Stimulated activated naive B cell treated with anti-CD40 and anti-IgM and Interleukin-4, amounts not matched to agents 10 μg/mL and 1 μg/mL and 100 μg/mL, for 72 hours (primary cell): ENCODE data around the gene IGSF21.

ENCODE experiments used
- ATAC-seq, 2 donors: fragments of 150-1000 bp; cut with Tn5 transposase; replicated peaks; 2 replicates each; pipeline ENCODE4 v1.10.0; 2021; ENCODE audit warnings: moderate library complexity in 1 of 2
- DNase-seq: peaks from one replicate; pipeline ENCODE4 v3.0.0; 2021
- H3K27ac Mint-ChIP-seq: one replicate; pipeline ENCODE4 v1.8.0; 2022; ENCODE audit warnings: mild to moderate bottlenecking, mixed read lengths
- H3K27me3 Mint-ChIP-seq, 2 donors: one replicate each; pipeline ENCODE4 v1.8.0; 2022; ENCODE audit warnings: mixed read lengths in 2 of 2
- H3K36me3 Mint-ChIP-seq, 2 donors: one replicate each; pipeline ENCODE4 v1.8.0; 2022; ENCODE audit warnings: mixed read lengths in 2 of 2, mild to moderate bottlenecking in 1 of 2
- H3K4me1 Mint-ChIP-seq, 2 donors: one replicate each; pipeline ENCODE4 v1.8.0; 2022; ENCODE audit warnings: mixed read lengths in 2 of 2, mild to moderate bottlenecking in 1 of 2
- H3K4me3 Mint-ChIP-seq, 2 donors: one replicate each; pipeline ENCODE4 v1.8.0; 2022; ENCODE audit warnings: mild to moderate bottlenecking in 2 of 2, mixed read lengths in 2 of 2, moderate library complexity in 1 of 2
- H3K9me3 Mint-ChIP-seq, 2 donors: one replicate each; pipeline ENCODE4 v1.8.0; 2022; ENCODE audit warnings: mixed read lengths in 2 of 2, mild to moderate bottlenecking in 1 of 2

The IGSF21 gene

DNA sequence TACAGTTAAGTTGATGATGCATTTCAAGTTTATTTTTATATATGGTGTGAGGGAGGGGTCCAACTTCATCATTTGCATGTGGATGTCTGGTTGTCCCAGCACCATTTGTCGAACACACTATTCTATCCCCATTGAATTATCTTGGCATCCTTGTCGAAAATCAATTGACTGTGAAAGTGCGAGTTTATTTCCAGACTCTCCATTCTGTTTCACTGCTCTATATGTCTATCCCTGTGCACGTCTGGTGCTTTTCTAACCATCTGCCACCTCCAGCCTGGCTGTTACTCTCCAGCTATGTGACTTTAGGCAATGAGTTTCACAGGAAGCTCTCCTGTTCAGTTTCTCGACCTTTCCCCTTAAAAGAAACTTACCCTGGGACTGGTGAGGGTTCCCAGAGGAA lies 236.0 kb downstream of the IGSF21 start:
- Mint-ChIP-seq H3K36me3 (no peaks in the 10 kb centered on the region), H3K27me3 (peaks cover 7 to 12% of the 10 kb centered on the region in 2 donors), H3K27ac (no peak overlapping the region), H3K4me3 (no peak overlapping the region), H3K9me3 (peaks cover 3 to 4% of the 10 kb centered on the region in 2 donors), H3K4me1 (peaks cover 0 to 2% of the 10 kb centered on the region in 2 donors)
- no peak for DNase-seq
- no peak for ATAC-seq

DNA sequence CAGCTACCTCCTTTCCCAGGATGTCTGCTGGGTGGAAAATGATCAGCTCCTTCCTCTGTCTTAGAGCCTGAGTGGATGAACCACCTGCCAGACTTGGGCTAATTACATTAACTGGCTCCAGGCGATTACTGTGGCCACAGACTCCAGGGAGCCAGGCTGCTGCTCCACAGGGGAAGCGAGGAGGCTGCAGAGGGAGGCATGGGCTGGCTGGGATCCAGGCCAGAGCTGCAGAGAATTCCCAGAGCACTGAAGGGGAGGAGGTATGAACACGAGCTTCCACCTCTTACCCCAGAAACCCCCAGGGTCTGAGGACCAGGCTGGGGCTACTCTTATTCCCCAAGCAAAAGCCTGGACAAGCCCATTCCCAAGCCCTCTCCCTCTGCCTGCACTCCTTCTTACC lies 237.2 kb downstream of the IGSF21 start:
- DNase-seq (no peak), ATAC-seq (no peak)
- Mint-ChIP-seq H3K27me3 (peaks cover 12 to 18% of the 10 kb centered on the region in 2 donors), H3K36me3 (no peaks in the 10 kb centered on the region), H3K27ac (no peak overlapping the region), H3K4me3 (no peak overlapping the region), H3K9me3 (peaks cover 3 to 4% of the 10 kb centered on the region in 2 donors), H3K4me1 (peaks cover 0 to 2% of the 10 kb centered on the region in 2 donors)

DNA sequence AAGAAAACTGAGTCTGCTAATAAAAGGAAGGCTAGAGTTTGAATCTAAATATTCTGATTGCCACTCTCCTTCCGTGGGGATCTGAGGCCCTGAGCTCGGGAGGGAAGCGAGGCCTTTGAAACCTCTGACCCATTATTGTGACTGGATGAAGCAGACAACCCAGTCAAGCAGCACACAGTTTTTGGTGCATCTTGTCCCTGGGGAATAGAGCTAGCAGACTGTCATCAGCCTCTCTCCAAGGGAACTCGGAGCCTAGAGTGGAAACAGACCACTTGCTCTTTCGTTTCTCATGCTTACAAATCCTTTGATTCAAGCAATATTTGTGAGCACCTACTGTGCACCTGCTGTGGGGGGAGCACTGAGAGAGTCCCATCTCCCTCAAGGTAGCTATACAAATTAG lies 240.0 kb downstream of the IGSF21 start:
- DNase-seq, result no peak
- Mint-ChIP-seq H3K36me3 (no peaks in the 10 kb centered on the region), H3K4me1 (no peaks in the 10 kb centered on the region), H3K27me3 (peaks cover 17 to 23% of the 10 kb centered on the region in 2 donors), H3K9me3 (peaks cover 3 to 4% of the 10 kb centered on the region in 2 donors), H3K27ac (no peak overlapping the region), H3K4me3 (no peak overlapping the region)
- no peak for ATAC-seq

DNA sequence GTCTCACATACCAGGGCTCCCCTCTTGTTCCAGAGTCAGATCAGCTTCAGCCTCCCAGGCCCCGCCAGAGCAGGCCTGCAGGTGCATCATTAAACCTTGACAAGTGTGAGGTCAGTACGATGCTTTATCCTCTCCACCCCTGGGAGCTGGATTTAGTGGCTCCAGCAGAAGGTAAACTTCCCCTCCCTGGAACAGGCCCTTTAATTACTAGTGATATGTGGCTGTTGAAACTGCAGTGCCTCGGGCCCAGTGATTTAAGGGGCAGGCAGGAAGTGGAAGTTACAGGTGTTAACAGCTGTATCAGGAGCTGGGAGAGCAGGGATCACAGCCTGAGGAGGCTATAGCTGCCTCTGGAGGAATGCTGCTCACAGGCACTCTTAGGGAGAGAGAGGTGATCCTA lies 240.8 kb downstream of the IGSF21 start:
- H3K27me3 Mint-ChIP-seq, result peaks cover 17 to 19% of the 10 kb centered on the region in 2 donors
- H3K4me3 Mint-ChIP-seq, result no peak overlapping the region
- no peaks in the 10 kb centered on the region for H3K4me1 Mint-ChIP-seq
- DNase-seq (no peak), ATAC-seq (no peak)
- no peaks in the 10 kb centered on the region for H3K36me3 Mint-ChIP-seq
- H3K27ac Mint-ChIP-seq, result no peak overlapping the region
- H3K9me3 Mint-ChIP-seq, result peaks cover 2 to 3% of the 10 kb centered on the region in 2 donors

DNA sequence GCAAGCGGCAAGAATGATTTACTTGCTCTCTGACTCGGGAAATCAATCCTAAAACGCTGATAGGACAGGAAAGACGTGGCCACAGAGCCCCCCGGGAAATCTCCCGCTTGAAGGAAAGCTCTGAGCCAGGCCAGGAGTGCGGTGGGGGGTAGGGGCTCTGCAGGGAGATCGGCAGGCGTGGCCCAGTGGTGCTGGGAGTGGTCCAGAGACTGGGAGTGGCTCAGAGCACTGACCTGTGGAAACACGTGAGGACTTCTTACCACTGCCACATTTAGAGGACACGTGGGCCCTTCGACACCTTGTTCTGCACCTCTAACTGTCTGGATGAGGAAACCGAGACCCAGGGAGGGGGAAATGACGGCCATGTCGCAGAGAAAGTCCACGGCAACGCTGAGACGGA lies 243.1 kb downstream of the IGSF21 start:
- Mint-ChIP-seq H3K9me3 (no peaks in the 10 kb centered on the region), H3K27me3 (peaks cover 26% of the 10 kb centered on the region in 2 donors), H3K36me3 (no peaks in the 10 kb centered on the region)

DNA sequence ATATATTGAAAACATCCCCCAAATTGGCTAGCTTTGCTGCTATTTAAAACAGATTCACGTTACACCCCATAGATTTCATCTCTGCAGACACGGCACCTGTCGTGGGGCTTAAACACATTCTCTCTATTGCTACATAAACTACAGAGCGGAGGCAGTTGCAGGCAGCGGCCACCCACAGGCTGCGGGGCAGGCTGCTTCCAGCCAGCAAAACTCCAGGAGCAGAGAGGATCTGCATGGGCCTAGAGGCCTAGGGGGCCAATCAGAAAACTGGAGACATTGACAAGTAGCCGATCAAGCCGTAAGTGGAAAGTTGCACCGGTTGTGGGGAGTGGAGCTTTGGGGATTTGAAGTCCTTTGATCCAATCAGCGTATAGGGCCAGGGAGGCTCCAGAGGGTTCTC lies 244.1 kb downstream of the IGSF21 start:
- DNase-seq, result no peak
- ATAC-seq, result no peak
- Mint-ChIP-seq H3K27ac (no peak overlapping the region), H3K4me3 (no peak overlapping the region), H3K4me1 (no peaks in the 10 kb centered on the region), H3K9me3 (no peaks in the 10 kb centered on the region), H3K36me3 (no peaks in the 10 kb centered on the region), H3K27me3 (peaks cover 23 to 29% of the 10 kb centered on the region in 2 donors)

More for the DNA sequence above, 243.1 kb downstream of the IGSF21 start:
- Mint-ChIP-seq H3K4me3 (no peak overlapping the region), H3K4me1 (no peaks in the 10 kb centered on the region), H3K27ac (no peak overlapping the region)
- ATAC-seq (no peak), DNase-seq (no peak)

DNA sequence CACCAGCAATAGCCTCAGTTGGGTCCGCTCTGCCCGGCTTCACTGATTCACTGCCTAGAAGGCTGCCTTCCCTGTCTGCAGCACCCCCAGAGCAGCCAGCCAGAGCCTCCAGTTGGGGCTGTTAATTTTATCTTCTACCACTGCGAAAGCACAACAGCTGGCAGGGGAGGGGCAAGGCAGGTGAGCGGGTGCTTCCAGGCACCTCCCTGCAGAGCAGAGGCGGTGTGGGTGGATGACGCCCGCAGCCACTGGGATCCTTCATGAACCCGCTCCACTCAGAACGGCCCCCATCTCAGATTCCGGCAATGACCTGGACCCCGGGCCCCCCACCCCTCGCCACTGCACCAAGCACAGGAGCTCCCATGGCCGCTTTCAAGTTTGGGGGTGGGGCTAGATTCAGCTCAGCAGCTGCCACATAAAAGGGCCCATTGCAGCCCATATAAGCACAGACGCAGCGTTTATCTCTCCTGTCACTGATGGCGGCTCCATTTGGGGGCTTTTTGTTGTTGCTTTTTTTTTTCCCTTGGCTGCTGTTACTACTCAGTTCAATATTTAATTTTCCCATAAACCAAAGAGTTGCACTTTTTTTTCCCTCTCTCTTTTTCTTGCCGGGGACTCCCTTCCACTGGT lies 245.2 kb downstream of the IGSF21 start:
- Mint-ChIP-seq H3K4me1 (no peaks in the 10 kb centered on the region), H3K4me3 (no peak overlapping the region), H3K27me3 (peaks cover 29 to 33% of the 10 kb centered on the region in 2 donors), H3K36me3 (no peaks in the 10 kb centered on the region), H3K9me3 (no peaks in the 10 kb centered on the region), H3K27ac (no peak overlapping the region)
- DNase-seq, result no peak
- no peak for ATAC-seq

DNA sequence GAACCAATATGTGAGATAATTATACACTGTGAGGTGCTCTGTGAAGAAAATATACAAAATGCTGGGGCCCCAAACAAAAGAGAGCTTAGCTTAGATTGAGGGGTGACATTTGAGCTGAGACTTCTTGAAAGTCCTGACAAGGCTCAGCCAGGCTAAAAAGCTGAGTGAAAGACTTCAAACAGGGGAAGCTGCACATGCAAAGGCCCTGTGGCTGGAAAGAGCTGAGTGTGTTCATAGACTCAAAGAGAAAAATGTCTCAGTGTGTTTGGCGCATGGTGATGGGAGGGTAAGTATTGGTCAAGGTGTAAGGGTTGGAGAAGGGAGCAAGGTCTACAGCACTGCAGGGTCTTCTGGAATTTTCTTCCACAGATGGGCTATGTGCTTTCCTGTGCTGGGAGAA lies 245.9 kb downstream of the IGSF21 start:
- no peak for DNase-seq
- no peaks in the 10 kb centered on the region for H3K9me3 Mint-ChIP-seq
- H3K27me3 Mint-ChIP-seq, result peaks cover 31 to 33% of the 10 kb centered on the region in 2 donors
- H3K4me3 Mint-ChIP-seq, result no peak overlapping the region
- no peak for ATAC-seq
- no peaks in the 10 kb centered on the region for H3K36me3 Mint-ChIP-seq
- H3K27ac Mint-ChIP-seq, result no peak overlapping the region
- H3K4me1 Mint-ChIP-seq, result no peaks in the 10 kb centered on the region

DNA sequence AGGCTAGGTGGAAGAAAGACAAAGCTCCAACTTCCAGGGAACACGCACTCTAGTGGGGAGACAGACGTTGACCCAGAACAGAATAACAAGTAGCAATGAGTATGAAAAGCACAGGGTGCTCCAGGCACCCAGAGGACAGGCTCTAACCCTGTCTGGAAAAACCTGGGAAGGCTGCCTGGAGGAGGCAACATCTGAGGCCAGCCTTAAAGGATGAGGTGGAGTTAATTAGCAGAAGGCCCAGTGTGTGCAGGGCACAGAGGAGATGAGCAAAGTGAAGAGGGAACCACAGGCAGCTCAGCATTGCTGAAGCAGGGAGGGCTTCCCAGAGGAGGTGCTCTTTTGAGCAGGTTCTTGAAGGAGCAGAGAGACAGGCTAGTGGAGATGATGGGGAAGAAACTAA lies 246.4 kb downstream of the IGSF21 start:
- Mint-ChIP-seq H3K4me3 (no peak overlapping the region), H3K9me3 (no peaks in the 10 kb centered on the region), H3K36me3 (no peaks in the 10 kb centered on the region), H3K27ac (no peak overlapping the region), H3K27me3 (peaks cover 30 to 32% of the 10 kb centered on the region in 2 donors), H3K4me1 (no peaks in the 10 kb centered on the region)
- no peak for DNase-seq
- no peak for ATAC-seq

DNA sequence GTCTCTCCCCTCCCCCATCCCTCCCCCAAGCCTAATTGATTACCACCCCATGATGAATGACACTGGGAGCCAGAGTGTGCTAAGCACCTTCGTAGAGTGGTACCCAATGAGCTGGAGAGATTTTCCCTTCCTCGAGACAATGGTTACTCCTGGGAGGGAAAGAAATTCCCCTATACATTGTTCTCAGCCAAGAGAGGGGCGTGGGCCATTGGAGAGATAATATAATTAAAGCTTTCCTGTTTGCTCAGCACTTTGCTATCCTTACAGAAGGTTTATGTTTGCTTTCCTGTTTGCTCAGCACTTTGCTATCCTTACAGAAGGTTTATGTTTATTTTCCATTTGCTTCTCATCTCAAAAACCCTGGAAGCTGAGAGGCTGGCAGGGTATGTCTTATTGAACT lies 247.0 kb downstream of the IGSF21 start:
- H3K36me3 Mint-ChIP-seq, result no peaks in the 10 kb centered on the region
- H3K9me3 Mint-ChIP-seq, result no peaks in the 10 kb centered on the region
- ATAC-seq (no peak), DNase-seq (no peak)
- no peak overlapping the region for H3K27ac Mint-ChIP-seq
- no peaks in the 10 kb centered on the region for H3K4me1 Mint-ChIP-seq
- H3K4me3 Mint-ChIP-seq, result no peak overlapping the region
- H3K27me3 Mint-ChIP-seq, result peaks cover 26 to 27% of the 10 kb centered on the region in 2 donors

DNA sequence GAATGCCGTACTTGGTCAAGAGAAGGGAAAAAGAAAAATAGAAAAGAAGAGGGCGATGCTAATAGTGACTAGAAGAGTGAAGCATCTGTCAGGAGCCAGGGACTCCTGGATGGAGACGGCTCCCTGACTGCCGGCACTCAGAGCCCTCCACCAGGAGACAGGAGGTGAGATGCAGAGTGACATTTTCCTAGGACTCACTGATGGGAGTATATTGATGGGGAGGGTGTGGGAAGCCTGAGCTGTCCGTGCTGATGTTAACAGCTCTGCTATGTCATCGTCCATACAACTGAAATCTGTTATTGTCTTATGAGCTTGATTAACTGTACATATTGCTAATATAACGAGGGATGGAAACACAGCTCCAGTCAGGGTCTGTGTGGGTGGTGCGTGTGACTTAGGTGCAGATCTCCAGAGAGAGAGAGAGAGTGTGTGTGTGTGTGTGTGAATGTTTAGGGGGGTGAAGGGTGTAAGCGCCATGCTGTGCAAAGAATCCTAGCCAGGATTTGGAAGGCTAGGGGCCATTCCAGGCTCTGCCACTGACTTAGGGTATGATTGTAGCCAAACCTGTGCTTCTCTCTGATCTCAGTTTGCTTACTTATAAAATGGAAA lies 250.1 kb downstream of the IGSF21 start:
- no peak overlapping the region for H3K4me3 Mint-ChIP-seq
- H3K4me1 Mint-ChIP-seq, result no peaks in the 10 kb centered on the region
- DNase-seq (no peak), ATAC-seq (no peak)
- no peaks in the 10 kb centered on the region for H3K36me3 Mint-ChIP-seq
- H3K27ac Mint-ChIP-seq, result no peak overlapping the region
- no peaks in the 10 kb centered on the region for H3K9me3 Mint-ChIP-seq
- H3K27me3 Mint-ChIP-seq, result peaks cover 31 to 32% of the 10 kb centered on the region in 2 donors

DNA sequence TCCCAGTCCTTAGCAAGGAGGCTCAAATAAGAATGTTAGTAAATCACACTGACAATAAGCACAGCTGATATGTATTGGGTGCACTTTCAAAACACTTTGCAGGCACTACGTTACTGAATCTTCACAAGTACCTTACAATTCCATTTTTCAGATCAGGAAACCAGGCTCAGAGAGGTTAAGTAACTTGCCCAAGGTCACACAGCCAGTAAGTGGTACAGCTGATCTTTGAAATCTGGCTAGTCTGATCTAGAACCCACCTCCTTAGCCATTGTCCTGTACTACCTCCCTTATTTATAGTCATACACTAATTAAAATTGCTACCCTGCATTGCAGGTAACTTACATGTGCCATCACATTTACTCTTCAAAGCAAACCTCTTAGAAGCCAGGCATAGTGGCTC lies 251.0 kb downstream of the IGSF21 start:
- ATAC-seq, result no peak
- H3K4me1 Mint-ChIP-seq, result no peaks in the 10 kb centered on the region
- no peak overlapping the region for H3K27ac Mint-ChIP-seq
- no peak overlapping the region for H3K4me3 Mint-ChIP-seq
- no peaks in the 10 kb centered on the region for H3K36me3 Mint-ChIP-seq
- no peak for DNase-seq
- no peaks in the 10 kb centered on the region for H3K9me3 Mint-ChIP-seq
- H3K27me3 Mint-ChIP-seq, result peaks cover 34 to 37% of the 10 kb centered on the region in 2 donors

DNA sequence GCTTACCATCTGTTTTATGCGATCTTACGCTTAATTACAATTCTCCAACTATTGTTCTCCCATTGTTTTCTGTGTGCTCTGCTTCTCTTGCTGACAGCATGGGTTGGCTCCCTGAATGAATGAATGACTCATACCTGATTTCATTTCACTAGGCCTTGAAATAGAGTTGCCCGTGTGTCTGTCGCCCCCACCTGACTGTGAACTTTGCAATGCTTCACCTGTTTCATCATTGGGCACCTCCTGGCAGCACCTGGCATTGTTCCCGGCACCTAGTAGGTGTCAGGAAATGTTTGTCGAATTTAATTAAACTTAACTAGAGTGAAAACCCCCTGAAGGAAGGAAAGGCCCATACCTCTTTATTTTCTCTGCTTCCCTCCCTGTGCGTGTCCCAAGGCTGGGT lies 252.7 kb downstream of the IGSF21 start:
- no peaks in the 10 kb centered on the region for H3K36me3 Mint-ChIP-seq
- ATAC-seq, result no peak
- H3K27me3 Mint-ChIP-seq, result peaks cover 30 to 34% of the 10 kb centered on the region in 2 donors
- H3K4me3 Mint-ChIP-seq, result no peak overlapping the region
- DNase-seq, result no peak
- H3K9me3 Mint-ChIP-seq, result no peaks in the 10 kb centered on the region
- H3K27ac Mint-ChIP-seq, result no peak overlapping the region
- H3K4me1 Mint-ChIP-seq, result no peaks in the 10 kb centered on the region

DNA sequence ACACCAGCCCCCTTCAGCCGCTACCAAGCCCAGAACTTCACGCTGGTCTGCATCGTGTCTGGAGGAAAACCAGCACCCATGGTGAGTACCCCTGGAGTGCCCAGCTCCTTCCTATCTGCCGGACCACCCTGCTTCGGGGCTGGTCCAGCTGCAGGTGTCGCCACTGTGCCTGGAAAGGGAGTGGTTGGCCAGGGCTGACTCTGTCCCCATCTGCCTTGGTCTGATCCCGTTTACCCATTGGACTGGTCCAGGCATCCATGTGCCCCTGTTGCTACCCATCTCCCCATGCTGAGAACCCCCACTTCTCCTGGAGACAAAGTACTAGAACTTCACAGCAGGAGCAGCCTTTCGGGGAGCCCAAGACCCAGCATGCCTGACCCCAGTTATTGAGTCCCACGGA lies 254.6 kb downstream of the IGSF21 start:
- Mint-ChIP-seq H3K36me3 (no peaks in the 10 kb centered on the region), H3K27ac (no peak overlapping the region), H3K9me3 (no peaks in the 10 kb centered on the region), H3K4me1 (no peaks in the 10 kb centered on the region), H3K27me3 (peaks cover 17 to 35% of the 10 kb centered on the region in 2 donors), H3K4me3 (no peak overlapping the region)
- ATAC-seq, result no peak
- no peak for DNase-seq

DNA sequence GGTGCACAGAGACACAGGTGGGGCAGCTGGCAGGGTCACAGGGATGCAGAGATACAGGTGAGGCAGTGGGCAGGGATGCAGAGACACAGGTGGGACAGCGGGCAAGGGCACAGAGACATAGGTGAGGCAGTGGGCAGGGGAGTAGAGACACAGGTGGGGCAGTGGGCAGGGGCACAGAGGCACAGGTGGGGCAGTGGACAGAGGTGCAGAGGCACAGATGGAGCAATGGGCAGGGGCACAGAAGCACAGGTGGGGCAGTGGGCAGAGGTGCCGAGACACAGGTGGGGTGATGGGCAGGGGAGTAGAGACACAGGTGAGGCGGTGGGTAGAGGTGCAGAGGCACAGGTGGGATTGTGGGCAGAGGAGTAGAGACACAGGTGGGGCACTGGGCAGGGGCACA lies 255.8 kb downstream of the IGSF21 start:
- Mint-ChIP-seq H3K9me3 (no peaks in the 10 kb centered on the region), H3K27me3 (peaks cover 17 to 31% of the 10 kb centered on the region in 2 donors), H3K27ac (no peak overlapping the region), H3K4me1 (no peaks in the 10 kb centered on the region), H3K4me3 (no peak overlapping the region), H3K36me3 (no peaks in the 10 kb centered on the region)
- no peak for DNase-seq
- no peak for ATAC-seq
